GM06990 (cell line): Measurements from ENCODE around the gene PBX3.

Experiments used
- DNase-seq: peaks from one replicate; pipeline ENCODE4 v3.0.0-alpha.2; 2011; ENCODE audit not compliant: insufficient read length; ENCODE audit errors: extremely low read depth
- H3K27me3 ChIP-seq: replicated peaks from 2 replicates; pipeline ENCODE4 v1.6.0; 2011; ENCODE audit warnings: low read length; ENCODE audit not compliant: control insufficient read depth, insufficient read depth
- H3K36me3 ChIP-seq: 2 replicates; pipeline ENCODE4 v1.5.1; 2011; ENCODE audit warnings: low read length; ENCODE audit not compliant: control insufficient read depth, insufficient read depth
- H3K4me3 ChIP-seq: replicated peaks from 2 replicates; pipeline ENCODE4 v1.5.1; 2011; ENCODE audit warnings: low read depth, mild to moderate bottlenecking, control low read depth, low read length
- TF ChIP-seq, protein P1 (sequence below): IDR thresholded peaks from 2 replicates; pipeline ENCODE4 v1.5.1; 2011; ENCODE audit warnings: low read length, control low read depth, mild to moderate bottlenecking, inconsistent platforms; ENCODE audit not compliant: insufficient read depth, poor library complexity, severe bottlenecking

The PBX3 gene

DNA sequence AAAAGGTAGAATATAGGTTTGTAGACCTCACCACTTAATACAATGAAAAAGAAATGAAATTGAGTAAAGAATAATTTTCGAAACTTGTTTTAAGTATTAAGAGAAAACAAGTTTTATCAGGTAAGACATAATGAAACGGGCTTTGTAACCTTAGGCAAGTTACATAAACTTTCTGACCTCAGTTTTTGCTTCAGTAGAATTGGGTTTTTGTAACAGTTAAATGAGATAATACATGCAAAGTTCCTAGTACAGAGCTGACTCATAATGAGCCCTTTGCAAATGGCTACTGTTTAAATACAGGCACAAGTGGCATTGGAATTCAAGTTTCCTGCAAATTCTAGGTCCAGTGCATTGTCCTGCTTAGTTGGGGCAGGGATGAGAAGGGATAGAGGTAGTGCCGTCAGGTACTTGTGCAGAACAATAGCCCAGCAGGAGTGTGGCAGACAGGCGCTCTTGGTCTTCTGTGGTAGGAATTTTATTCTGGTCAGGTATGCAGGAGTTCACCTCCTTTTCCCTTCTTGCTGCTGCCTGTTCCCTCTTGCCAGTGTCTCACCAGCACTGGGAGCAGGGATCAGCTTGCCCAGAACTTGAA, 203.8 kb downstream of the PBX3 start:
- Histone ChIP-seq H3K4me3 (no peak overlapping the region), H3K36me3 (no peaks in the 10 kb centered on the region; the same call in 1 of the 2 replicates), H3K27me3 (no peaks in the 10 kb centered on the region)
- no peak for DNase-seq
- TF ChIP-seq, protein P1, sequence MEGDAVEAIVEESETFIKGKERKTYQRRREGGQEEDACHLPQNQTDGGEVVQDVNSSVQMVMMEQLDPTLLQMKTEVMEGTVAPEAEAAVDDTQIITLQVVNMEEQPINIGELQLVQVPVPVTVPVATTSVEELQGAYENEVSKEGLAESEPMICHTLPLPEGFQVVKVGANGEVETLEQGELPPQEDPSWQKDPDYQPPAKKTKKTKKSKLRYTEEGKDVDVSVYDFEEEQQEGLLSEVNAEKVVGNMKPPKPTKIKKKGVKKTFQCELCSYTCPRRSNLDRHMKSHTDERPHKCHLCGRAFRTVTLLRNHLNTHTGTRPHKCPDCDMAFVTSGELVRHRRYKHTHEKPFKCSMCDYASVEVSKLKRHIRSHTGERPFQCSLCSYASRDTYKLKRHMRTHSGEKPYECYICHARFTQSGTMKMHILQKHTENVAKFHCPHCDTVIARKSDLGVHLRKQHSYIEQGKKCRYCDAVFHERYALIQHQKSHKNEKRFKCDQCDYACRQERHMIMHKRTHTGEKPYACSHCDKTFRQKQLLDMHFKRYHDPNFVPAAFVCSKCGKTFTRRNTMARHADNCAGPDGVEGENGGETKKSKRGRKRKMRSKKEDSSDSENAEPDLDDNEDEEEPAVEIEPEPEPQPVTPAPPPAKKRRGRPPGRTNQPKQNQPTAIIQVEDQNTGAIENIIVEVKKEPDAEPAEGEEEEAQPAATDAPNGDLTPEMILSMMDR: no peak

DNA sequence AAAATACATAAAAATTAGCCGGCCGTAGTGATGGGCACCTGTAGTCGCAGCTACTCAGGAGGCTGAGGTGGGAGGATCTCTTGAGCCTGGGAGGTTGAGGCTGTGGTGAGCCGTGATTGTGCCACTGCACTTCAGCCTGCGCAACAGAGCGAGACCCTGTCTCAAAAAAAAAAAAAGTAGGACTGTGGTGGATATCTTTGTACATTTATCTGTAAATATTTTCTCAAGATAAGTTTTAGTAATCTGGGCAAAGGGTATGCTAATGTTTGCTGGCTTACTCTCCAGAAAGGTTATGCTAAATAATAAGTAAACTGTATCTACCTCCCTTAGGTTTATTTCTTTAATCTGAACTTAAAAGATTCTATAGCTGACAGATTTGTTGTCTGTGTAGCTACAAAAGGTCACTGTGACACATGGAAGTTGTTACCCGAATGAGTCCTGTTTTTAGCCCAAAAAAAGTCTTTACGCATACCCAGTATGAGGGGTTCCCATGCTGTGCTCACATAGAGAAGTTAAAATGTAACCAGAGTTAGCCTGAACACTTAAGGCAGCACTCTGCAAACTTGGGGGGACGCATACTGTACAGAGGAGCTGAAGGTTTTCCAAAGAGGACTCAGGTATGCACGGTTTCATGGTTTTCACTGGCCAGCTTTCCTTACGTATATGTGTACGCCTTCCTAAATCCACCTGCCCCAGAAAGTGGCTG, 206.3 kb downstream of the PBX3 start:
- H3K36me3 ChIP-seq: no peaks in the 10 kb centered on the region; the same call in 1 of the 2 replicates
- no peaks in the 10 kb centered on the region for H3K27me3 ChIP-seq
- H3K4me3 ChIP-seq: no peak overlapping the region
- DNase-seq: no peak
- TF ChIP-seq, protein P1: no peak

DNA sequence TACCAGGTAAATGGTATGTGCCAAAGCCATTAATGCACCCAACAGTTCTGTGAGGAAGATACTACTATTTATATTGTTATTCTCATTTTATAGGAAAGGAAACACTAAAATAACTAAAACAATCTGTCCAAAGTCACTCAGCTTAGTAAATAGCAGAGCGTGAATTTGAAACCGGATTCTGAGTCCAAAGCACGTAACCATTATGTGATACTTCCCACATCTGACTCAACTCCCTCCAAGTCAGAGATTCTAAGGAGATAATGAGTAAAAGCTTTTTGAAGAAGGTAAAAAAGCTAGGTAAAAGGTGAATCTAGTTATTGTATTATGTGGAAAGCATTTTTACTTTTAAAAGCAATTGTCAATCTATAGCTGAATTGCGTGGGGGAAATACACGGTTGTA, 208.9 kb downstream of the PBX3 start:
- DNase-seq: no peak
- H3K27me3 ChIP-seq: no peaks in the 10 kb centered on the region
- no peak overlapping the region for H3K4me3 ChIP-seq
- TF ChIP-seq, protein P1: no peak
- no peaks in the 10 kb centered on the region; the same call in 1 of the 2 replicates for H3K36me3 ChIP-seq

DNA sequence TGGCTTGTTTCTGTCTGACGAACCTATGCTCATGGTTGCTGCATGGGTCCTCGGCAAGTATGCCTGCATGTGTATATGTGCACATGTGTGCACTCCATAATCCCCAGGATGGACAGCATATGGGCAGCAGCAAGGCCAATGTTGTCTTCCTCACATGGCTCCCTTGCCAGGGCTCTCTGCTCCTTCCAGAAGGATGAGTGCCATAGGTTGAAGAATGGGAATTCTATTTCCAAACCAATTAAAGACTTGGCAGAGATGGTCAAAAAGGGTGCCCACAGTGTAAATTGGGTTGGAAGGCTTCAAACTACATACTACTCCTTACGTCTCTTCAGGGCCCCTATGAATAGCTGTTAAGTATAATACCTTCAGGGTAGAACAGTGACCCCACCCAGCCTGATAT, 212.1 kb downstream of the PBX3 start:
- DNase-seq: no peak
- TF ChIP-seq, protein P1: no peak
- Histone ChIP-seq H3K4me3 (no peak overlapping the region), H3K27me3 (no peaks in the 10 kb centered on the region), H3K36me3 (peaks cover 3% of the 10 kb centered on the region; the same call in 1 of the 2 replicates)

DNA sequence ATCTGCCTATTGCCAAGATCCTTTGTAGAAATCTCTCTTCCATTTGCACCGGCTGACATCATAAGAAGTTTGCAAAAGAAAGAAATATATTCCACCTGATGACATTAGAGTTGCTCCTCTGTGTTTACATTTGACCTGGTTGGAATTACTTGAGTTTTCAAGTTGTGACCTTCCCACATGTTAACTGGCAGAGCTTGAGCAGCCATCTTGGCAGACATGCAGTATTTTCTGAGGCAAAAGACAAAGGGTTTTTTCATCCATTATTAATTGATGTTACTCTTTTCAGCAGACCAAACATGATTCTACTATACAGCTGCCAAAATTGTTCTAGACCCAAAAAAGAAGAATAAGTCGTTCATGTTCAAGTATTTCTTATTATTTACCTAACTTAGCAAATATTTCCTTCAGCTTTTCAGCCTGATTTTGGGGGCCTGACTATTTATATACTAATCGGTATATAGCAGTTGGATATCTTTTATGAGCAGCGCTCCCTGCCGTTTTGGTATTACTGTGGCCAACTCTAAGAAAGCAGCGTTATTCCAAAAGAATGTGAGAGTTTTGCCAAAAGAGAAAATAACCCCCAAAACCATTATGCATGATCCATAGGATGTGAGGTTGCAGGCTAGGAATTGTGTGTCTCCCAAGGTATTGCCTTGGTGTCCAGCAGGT, 212.9 kb downstream of the PBX3 start:
- Histone ChIP-seq H3K4me3 (no peak overlapping the region), H3K27me3 (no peaks in the 10 kb centered on the region), H3K36me3 (peaks cover 5% of the 10 kb centered on the region)
- TF ChIP-seq, protein P1: no peak
- no peak for DNase-seq
